Activated CD8-positive, alpha-beta T cell treated with anti-CD3 and anti-CD28 coated beads for 36 hours (primary cell): ENCODE data around the gene TOMM40. TPM values are rescaled to one million over a fixed set of nuclear protein-coding genes. Genes with fewer than 3 reads are reported as not detected.
"Not testable (repeated sequence)": the region's sequence is repeated elsewhere in the genome, so short reads cannot be mapped to it uniquely, and the experiment has no call there.

Experiments used
- ATAC-seq: fragments of 200-7000 bp; cut with Tn5 transposase; one replicate; pipeline ENCODE4 v1.10.0; 2021; ENCODE audit warnings: mild to moderate bottlenecking, moderate library complexity
- CTCF ChIA-PET: fragments of 350-600 bp; sonication (Branson Sonifier 250); formaldehyde crosslinking; loops from one replicate; lab custom pipeline; 2021; ENCODE audit warnings: antibody characterized with exemption; lab: Charles Lee
- POLR2A ChIA-PET: fragments of 350-600 bp; sonication (Branson Sonifier 250); formaldehyde crosslinking; loops from one replicate; lab custom pipeline; 2021; ENCODE audit warnings: antibody characterized with exemption; lab: Charles Lee
- DNase-seq: peaks from one replicate; pipeline ENCODE4 v3.0.0-alpha.2; 2020
- H3K27ac Mint-ChIP-seq: one replicate; pipeline ENCODE4 v1.8.0; 2021; ENCODE audit warnings: mild to moderate bottlenecking, mixed read lengths
- H3K27me3 Mint-ChIP-seq: one replicate; pipeline ENCODE4 v1.8.0; 2021; ENCODE audit warnings: mixed read lengths
- H3K36me3 Mint-ChIP-seq: one replicate; pipeline ENCODE4 v1.8.0; 2021; ENCODE audit warnings: low read depth, mixed read lengths
- H3K4me1 Mint-ChIP-seq: one replicate; pipeline ENCODE4 v1.8.0; 2021; ENCODE audit warnings: low read depth, mixed read lengths
- H3K4me3 Mint-ChIP-seq: one replicate; pipeline ENCODE4 v1.8.0; 2021; ENCODE audit warnings: mild to moderate bottlenecking, moderate library complexity, mixed read lengths
- H3K9me3 Mint-ChIP-seq: one replicate; pipeline ENCODE4 v1.8.0; 2021; ENCODE audit warnings: mixed read lengths
- CTCF ChIP-seq: fragments of 200-600 bp; IDR thresholded peaks from one replicate; pipeline ENCODE4 v1.8.0; 2022; ENCODE audit warnings: antibody characterized with exemption, mild to moderate bottlenecking
- intact Hi-C: fragments of 100-400 bp; cut with micrococcal nuclease; formaldehyde crosslinking; loops from one replicate; pipeline ENCODE4 v1.10.0; 2022
- total RNA-seq, 2 experiments: library from RNA; stranded (reverse); gene quantifications; one replicate each; pipeline ENCODE4 v1.2.3, GENCODE V29; 2021

The TOMM40 gene
- total RNA-seq, 2 experiments from 2014 or later: 134 to 138 TPM

DNA sequence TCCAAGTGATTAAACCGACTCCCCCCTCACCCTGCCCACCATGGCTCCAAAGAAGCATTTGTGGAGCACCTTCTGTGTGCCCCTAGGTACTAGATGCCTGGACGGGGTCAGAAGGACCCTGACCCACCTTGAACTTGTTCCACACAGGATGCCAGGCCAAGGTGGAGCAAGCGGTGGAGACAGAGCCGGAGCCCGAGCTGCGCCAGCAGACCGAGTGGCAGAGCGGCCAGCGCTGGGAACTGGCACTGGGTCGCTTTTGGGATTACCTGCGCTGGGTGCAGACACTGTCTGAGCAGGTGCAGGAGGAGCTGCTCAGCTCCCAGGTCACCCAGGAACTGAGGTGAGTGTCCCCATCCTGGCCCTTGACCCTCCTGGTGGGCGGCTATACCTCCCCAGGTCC, 16.6 kb downstream of the TOMM40 start:
- no peak for TF ChIP-seq CTCF
- H3K9me3 Mint-ChIP-seq: no peaks in the 10 kb centered on the region
- no peak for ATAC-seq
- no peak overlapping the region for H3K4me3 Mint-ChIP-seq
- H3K27ac Mint-ChIP-seq: no peak overlapping the region
- H3K27me3 Mint-ChIP-seq: peaks cover 24% of the 10 kb centered on the region
- peaks cover 6% of the 10 kb centered on the region for H3K36me3 Mint-ChIP-seq
- ChIA-PET CTCF (no interaction called here), POLR2A (interaction anchor here (0.6 to 1.1 kb wide), 2 partner anchors 47 to 324 kb away, joined by 3 to 5 read pairs; no protein-coding TSS in a partner anchor)
- intact Hi-C loops: no loop called here
- DNase-seq: no peak
- peaks cover 10% of the 10 kb centered on the region for H3K4me1 Mint-ChIP-seq

DNA sequence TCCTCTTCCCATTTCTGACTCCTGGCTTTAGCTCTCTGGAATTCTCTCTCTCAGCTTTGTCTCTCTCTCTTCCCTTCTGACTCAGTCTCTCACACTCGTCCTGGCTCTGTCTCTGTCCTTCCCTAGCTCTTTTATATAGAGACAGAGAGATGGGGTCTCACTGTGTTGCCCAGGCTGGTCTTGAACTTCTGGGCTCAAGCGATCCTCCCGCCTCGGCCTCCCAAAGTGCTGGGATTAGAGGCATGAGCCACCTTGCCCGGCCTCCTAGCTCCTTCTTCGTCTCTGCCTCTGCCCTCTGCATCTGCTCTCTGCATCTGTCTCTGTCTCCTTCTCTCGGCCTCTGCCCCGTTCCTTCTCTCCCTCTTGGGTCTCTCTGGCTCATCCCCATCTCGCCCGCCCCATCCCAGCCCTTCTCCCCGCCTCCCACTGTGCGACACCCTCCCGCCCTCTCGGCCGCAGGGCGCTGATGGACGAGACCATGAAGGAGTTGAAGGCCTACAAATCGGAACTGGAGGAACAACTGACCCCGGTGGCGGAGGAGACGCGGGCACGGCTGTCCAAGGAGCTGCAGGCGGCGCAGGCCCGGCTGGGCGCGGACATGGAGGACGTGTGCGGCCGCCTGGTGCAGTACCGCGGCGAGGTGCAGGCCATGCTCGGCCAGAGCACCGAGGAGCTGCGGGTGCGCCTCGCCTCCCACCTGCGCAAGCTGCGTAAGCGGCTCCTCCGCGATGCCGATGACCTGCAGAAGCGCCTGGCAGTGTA, 17.2 kb downstream of the TOMM40 start:
- no peak for TF ChIP-seq CTCF
- Mint-ChIP-seq H3K4me3 (no peak overlapping the region), H3K36me3 (peaks cover 2% of the 10 kb centered on the region), H3K27me3 (peaks cover 30% of the 10 kb centered on the region), H3K4me1 (peaks cover 10% of the 10 kb centered on the region), H3K27ac (no peak overlapping the region), H3K9me3 (no peaks in the 10 kb centered on the region)
- CTCF ChIA-PET: no interaction called here
- ATAC-seq: no peak
- intact Hi-C loops: no loop called here
- no peak for DNase-seq
- POLR2A ChIA-PET: interaction anchor here (0.6 to 1.1 kb wide), 2 partner anchors 46 to 325 kb away, joined by 3 to 5 read pairs; no protein-coding TSS in a partner anchor

- Mint-ChIP-seq H3K27ac (no peak overlapping the region), H3K36me3 (no peaks in the 10 kb centered on the region), H3K4me3 (no peak overlapping the region), H3K4me1 (peaks cover 8% of the 10 kb centered on the region), H3K9me3 (no peaks in the 10 kb centered on the region), H3K27me3 (peaks cover 35% of the 10 kb centered on the region)
- no peak for ATAC-seq
- POLR2A ChIA-PET: no interaction called here
- no peak for TF ChIP-seq CTCF
- intact Hi-C loops: no loop called here
- no peak for DNase-seq
- CTCF ChIA-PET: interaction anchor here (1.5 kb wide), 1 partner anchor 43 kb away, joined by 8 read pairs; no protein-coding TSS in a partner anchor
Observed at GRCh38 chr19:44908836-44909261, 17.8 kb downstream of the TOMM40 start.

DNA sequence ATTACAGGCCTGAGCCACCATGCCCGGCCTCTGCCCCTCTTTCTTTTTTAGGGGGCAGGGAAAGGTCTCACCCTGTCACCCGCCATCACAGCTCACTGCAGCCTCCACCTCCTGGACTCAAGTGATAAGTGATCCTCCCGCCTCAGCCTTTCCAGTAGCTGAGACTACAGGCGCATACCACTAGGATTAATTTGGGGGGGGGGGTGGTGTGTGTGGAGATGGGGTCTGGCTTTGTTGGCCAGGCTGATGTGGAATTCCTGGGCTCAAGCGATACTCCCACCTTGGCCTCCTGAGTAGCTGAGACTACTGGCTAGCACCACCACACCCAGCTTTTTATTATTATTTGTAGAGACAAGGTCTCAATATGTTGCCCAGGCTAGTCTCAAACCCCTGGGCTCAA, 18.7 kb downstream of the TOMM40 start:
- POLR2A ChIA-PET: interaction anchor here (0.7 to 1.1 kb wide), 3 partner anchors 15 to 183 kb away, joined by 3 read pairs; no protein-coding TSS in a partner anchor
- intact Hi-C loops: no loop called here

GRCh38 chr19:44911896-44912295, 20.8 kb downstream of the TOMM40 start:
- ChIA-PET POLR2A (interaction anchor here (0.7 to 1.6 kb wide), 5 partner anchors 10 to 40 kb away, joined by 3 to 6 read pairs (median 3); no protein-coding TSS in a partner anchor), CTCF (interaction anchor here (0.7 to 1.7 kb wide), 3 partner anchors 10 to 45 kb away, joined by 3 to 5 read pairs (median 4); no protein-coding TSS in a partner anchor)
- H3K27me3 Mint-ChIP-seq: peaks cover 30% of the 10 kb centered on the region
- intact Hi-C loops, H3K4me1 Mint-ChIP-seq, H3K27ac Mint-ChIP-seq, DNase-seq, H3K9me3 Mint-ChIP-seq, H3K36me3 Mint-ChIP-seq, H3K4me3 Mint-ChIP-seq, ATAC-seq: not testable (repeated sequence)

More for the DNA sequence above, 18.7 kb downstream of the TOMM40 start:
- H3K36me3 Mint-ChIP-seq: no peaks in the 10 kb centered on the region
- CTCF ChIA-PET: interaction anchor here (1.5 kb wide), 1 partner anchor 42 kb away, joined by 8 read pairs; no protein-coding TSS in a partner anchor
- no peak overlapping the region for H3K27ac Mint-ChIP-seq
- H3K4me1 Mint-ChIP-seq: peaks cover 8% of the 10 kb centered on the region
- TF ChIP-seq CTCF: no peak
- H3K27me3 Mint-ChIP-seq: peaks cover 42% of the 10 kb centered on the region
- ATAC-seq (no peak), DNase-seq (no peak)
- no peaks in the 10 kb centered on the region for H3K9me3 Mint-ChIP-seq
- H3K4me3 Mint-ChIP-seq: no peak overlapping the region
